Measurements from ENCODE around the gene IMMP1L. TPM values are rescaled to one million over a fixed set of nuclear protein-coding genes. Genes with fewer than 3 reads are reported as not detected.

The IMMP1L gene
- total and polyA plus RNA-seq, 10 of the 15 experiments (the other 5 are each of a cell fraction or from before 2014, with no cell fraction given), result 29.4 to 145 (median 85.8) TPM

DNA sequence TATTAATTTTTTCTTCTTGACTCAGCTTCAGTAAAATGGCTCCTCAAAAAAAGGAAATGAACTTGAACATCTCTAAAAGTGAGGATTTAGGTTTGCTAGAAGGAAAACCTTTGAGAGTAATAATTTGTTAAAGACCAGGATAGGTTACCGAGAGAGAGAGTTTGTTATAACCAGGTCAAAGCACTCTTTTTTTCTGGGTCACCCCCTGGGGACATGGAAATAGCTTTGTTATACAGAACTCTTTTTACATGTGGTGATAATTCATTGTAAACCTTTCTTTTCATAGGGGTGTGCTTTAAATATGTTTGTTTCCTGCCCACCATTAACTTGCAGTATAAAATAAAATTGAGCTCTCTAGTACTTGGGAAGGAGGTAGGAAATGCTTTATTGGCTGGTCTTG is 92.1 kb downstream of the IMMP1L start:
- ChIA-PET SMC1A (ENCODE audit: uncharacterized antibody, unreplicated experiment) (interaction anchor here (1.1 to 1.6 kb wide), 2 partner anchors 11 to 18 kb away, joined by 3 to 4 read pairs; no protein-coding TSS in a partner anchor), RAD21 (ENCODE audit: unreplicated experiment) (no interaction called here), CTCF (interaction anchor here (0.6 to 2.0 kb wide), 3 partner anchors 19 to 541 kb away, joined by 3 to 5 read pairs (median 3); no protein-coding TSS in a partner anchor), POLR2A (no interaction called here)
- Histone ChIP-seq H3K79me2 (ENCODE audit: control insufficient read depth, insufficient read depth, low read length) (no peaks in the 10 kb centered on the region), H3K27me3 (replicated peaks in 1 of 2; ENCODE audit: control insufficient read depth in 2 of 2, insufficient read depth in 2 of 2, low read length in 1 of 2) (no peaks in the 10 kb centered on the region), H3K4me1 (ENCODE audit: control insufficient read depth, insufficient read depth, low read length) (no peaks in the 10 kb centered on the region), H4K20me1 (ENCODE audit: control insufficient read depth, insufficient read depth) (no peaks in the 10 kb centered on the region), H3K4me3 (no peak overlapping the region), H3K27ac (ENCODE audit: control insufficient read depth, insufficient read depth) (no peak overlapping the region), H3K4me2 (ENCODE audit: control insufficient read depth, insufficient read depth) (no peak overlapping the region), H3K9ac (ENCODE audit: control insufficient read depth, insufficient read depth, low read length) (no peak overlapping the region), H3K36me3 (ENCODE audit: control insufficient read depth in 2 of 2, insufficient read depth in 2 of 2, low read length in 1 of 2) (no peaks in the 10 kb centered on the region; a peak in 2 of 4 replicates), H3K9me3 (replicated peaks; ENCODE audit: control insufficient read depth, insufficient read depth, low read length) (no peaks in the 10 kb centered on the region), H2AFZ (ENCODE audit: control insufficient read depth, low read depth, low read length) (no peak overlapping the region)
- FAIRE-seq (no peak), DNase-seq (ENCODE audit: low read depth, low spot score) (no peak), ATAC-seq (no peak)
- no TSS peak for BruUV-seq (replicated peaks)
- in situ Hi-C loops (cut with MboI), result no loop called here
- intact Hi-C loops (cut with micrococcal nuclease; ENCODE audit: unreplicated experiment), result no loop called here
- WGBS (ENCODE audit: insufficient coverage, insufficient replicate concordance, low lambda C conversion rate, missing lambda C conversion rate), result 94% methylated on average over 1 of the region's 1 CpG
- TF ChIP-seq, protein P1, sequence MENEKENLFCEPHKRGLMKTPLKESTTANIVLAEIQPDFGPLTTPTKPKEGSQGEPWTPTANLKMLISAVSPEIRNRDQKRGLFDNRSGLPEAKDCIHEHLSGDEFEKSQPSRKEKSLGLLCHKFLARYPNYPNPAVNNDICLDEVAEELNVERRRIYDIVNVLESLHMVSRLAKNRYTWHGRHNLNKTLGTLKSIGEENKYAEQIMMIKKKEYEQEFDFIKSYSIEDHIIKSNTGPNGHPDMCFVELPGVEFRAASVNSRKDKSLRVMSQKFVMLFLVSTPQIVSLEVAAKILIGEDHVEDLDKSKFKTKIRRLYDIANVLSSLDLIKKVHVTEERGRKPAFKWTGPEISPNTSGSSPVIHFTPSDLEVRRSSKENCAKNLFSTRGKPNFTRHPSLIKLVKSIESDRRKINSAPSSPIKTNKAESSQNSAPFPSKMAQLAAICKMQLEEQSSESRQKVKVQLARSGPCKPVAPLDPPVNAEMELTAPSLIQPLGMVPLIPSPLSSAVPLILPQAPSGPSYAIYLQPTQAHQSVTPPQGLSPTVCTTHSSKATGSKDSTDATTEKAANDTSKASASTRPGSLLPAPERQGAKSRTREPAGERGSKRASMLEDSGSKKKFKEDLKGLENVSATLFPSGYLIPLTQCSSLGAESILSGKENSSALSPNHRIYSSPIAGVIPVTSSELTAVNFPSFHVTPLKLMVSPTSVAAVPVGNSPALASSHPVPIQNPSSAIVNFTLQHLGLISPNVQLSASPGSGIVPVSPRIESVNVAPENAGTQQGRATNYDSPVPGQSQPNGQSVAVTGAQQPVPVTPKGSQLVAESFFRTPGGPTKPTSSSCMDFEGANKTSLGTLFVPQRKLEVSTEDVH (IDR thresholded peaks at IDR 0.05; ENCODE audit: low read depth, partially characterized antibody), result no peak
- no peak for TF ChIP-seq HCFC1 (IDR thresholded peaks at IDR 0.05; ENCODE audit: low read length)
- TF ChIP-seq KLF5 (IDR thresholded peaks at IDR 0.05; ENCODE audit: partially characterized antibody), result no peak
- TF ChIP-seq, protein P2, sequence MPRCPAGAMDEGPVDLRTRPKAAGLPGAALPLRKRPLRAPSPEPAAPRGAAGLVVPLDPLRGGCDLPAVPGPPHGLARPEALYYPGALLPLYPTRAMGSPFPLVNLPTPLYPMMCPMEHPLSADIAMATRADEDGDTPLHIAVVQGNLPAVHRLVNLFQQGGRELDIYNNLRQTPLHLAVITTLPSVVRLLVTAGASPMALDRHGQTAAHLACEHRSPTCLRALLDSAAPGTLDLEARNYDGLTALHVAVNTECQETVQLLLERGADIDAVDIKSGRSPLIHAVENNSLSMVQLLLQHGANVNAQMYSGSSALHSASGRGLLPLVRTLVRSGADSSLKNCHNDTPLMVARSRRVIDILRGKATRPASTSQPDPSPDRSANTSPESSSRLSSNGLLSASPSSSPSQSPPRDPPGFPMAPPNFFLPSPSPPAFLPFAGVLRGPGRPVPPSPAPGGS (IDR thresholded peaks at IDR 0.05; ENCODE audit: borderline replicate concordance, insufficient read depth, low read depth, low read length, poor library complexity, severe bottlenecking), result no peak
- TF ChIP-seq RAD51 (IDR thresholded peaks at IDR 0.05), result no peak
- TF ChIP-seq, protein P3, sequence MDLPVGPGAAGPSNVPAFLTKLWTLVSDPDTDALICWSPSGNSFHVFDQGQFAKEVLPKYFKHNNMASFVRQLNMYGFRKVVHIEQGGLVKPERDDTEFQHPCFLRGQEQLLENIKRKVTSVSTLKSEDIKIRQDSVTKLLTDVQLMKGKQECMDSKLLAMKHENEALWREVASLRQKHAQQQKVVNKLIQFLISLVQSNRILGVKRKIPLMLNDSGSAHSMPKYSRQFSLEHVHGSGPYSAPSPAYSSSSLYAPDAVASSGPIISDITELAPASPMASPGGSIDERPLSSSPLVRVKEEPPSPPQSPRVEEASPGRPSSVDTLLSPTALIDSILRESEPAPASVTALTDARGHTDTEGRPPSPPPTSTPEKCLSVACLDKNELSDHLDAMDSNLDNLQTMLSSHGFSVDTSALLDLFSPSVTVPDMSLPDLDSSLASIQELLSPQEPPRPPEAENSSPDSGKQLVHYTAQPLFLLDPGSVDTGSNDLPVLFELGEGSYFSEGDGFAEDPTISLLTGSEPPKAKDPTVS (IDR thresholded peaks at IDR 0.05; ENCODE audit: low read depth, low read length), result no peak
- no peak for TF ChIP-seq SIN3A (IDR thresholded peaks at IDR 0.05; ENCODE audit: low read depth, low read length)
- TF ChIP-seq NBN (IDR thresholded peaks at IDR 0.05), result no peak
- TF ChIP-seq CBX3 (IDR thresholded peaks at IDR 0.05; ENCODE audit: borderline replicate concordance, low read depth), result no peak
- TF ChIP-seq, protein P4, sequence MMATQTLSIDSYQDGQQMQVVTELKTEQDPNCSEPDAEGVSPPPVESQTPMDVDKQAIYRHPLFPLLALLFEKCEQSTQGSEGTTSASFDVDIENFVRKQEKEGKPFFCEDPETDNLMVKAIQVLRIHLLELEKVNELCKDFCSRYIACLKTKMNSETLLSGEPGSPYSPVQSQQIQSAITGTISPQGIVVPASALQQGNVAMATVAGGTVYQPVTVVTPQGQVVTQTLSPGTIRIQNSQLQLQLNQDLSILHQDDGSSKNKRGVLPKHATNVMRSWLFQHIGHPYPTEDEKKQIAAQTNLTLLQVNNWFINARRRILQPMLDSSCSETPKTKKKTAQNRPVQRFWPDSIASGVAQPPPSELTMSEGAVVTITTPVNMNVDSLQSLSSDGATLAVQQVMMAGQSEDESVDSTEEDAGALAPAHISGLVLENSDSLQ (IDR thresholded peaks at IDR 0.05), result no peak
- no peak for TF ChIP-seq ASH2L (IDR thresholded peaks at IDR 0.05; ENCODE audit: borderline replicate concordance, low read depth)
- no peak for TF ChIP-seq SREBF1 (IDR thresholded peaks at IDR 0.05; ENCODE audit: low read length)
- no peak for TF ChIP-seq NFXL1 (IDR thresholded peaks at IDR 0.05; ENCODE audit: borderline replicate concordance)
- TF ChIP-seq CBX5 (IDR thresholded peaks at IDR 0.05; ENCODE audit: low read depth), result no peak
- TF ChIP-seq, protein P5, sequence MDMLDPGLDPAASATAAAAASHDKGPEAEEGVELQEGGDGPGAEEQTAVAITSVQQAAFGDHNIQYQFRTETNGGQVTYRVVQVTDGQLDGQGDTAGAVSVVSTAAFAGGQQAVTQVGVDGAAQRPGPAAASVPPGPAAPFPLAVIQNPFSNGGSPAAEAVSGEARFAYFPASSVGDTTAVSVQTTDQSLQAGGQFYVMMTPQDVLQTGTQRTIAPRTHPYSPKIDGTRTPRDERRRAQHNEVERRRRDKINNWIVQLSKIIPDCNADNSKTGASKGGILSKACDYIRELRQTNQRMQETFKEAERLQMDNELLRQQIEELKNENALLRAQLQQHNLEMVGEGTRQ (IDR thresholded peaks at IDR 0.05; ENCODE audit: borderline replicate concordance, low read depth, low read length), result no peak
- TF ChIP-seq, protein P6, sequence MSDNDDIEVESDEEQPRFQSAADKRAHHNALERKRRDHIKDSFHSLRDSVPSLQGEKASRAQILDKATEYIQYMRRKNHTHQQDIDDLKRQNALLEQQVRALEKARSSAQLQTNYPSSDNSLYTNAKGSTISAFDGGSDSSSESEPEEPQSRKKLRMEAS (IDR thresholded peaks at IDR 0.05; ENCODE audit: low read depth, low read length), result no peak
- no peak for TF ChIP-seq BHLHE40 (IDR thresholded peaks at IDR 0.05; ENCODE audit: borderline replicate concordance in 1 of 2, low read depth in 2 of 2, low read length in 1 of 2)

All from GM12878 (cell line).